ENCODE results near the gene CCZ1B. TPM values are rescaled to one million over a fixed set of nuclear protein-coding genes. Genes with fewer than 3 reads are reported as not detected.
A peak's percentile ranks its signal among the peaks of the same experiment; 100 is the strongest.
"Not testable (repeated sequence)": the region's sequence is repeated elsewhere in the genome, so short reads cannot be mapped to it uniquely, and the experiment has no call there.

CCZ1B gene
- 117 TPM for total RNA-seq

DNA sequence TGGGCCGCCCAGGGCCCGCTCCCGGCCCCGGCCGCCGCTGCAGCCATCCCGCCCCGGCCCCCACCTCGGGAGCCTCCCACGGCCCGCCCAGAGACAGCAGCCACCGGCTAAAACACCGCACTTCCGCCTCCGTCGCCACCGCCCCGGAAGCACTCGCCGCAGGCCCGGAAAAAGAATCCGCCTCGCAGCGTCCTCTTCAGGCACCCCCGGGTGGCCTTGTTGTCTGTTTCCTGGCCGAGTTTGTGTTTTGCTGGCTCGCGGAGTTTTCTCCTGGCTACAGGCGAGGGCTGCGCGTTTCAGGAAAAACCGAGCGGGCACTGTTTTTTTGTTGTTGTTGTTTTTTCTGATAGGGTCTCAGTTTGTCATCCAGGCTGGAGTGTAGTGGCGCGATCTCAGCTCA, at the start of gene CCZ1B:
TSS of gene CCZ1B (minus strand) at position 125 of the 400 bp plus-strand sequence. CDS start at position 47, 78 bp downstream.
- not testable (repeated sequence) for DNase-seq (ENCODE audit: low spot score in 2 of 2); FAIRE-seq

DNA sequence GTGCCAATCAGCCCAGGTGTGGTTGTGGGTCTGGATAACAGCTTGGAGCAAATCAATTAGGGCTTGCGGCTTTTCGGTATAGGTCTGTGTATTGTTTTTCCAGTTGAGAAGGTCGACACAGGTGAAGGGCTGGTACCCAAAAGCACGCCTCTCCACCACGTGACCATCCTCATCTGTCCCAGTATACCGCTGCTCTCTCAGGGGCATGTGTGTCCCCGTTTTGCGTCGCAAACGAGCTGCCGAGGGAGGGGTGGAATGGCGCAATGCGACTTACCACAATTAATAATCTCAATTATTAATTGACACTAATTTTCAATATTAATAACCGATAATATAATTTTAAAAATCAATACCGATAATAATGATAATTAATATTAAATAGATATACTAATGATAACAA, 48.9 kb upstream of the CCZ1B start:
- DNase-seq (ENCODE audit: low spot score in 2 of 2); FAIRE-seq: not testable (repeated sequence)

DNA sequence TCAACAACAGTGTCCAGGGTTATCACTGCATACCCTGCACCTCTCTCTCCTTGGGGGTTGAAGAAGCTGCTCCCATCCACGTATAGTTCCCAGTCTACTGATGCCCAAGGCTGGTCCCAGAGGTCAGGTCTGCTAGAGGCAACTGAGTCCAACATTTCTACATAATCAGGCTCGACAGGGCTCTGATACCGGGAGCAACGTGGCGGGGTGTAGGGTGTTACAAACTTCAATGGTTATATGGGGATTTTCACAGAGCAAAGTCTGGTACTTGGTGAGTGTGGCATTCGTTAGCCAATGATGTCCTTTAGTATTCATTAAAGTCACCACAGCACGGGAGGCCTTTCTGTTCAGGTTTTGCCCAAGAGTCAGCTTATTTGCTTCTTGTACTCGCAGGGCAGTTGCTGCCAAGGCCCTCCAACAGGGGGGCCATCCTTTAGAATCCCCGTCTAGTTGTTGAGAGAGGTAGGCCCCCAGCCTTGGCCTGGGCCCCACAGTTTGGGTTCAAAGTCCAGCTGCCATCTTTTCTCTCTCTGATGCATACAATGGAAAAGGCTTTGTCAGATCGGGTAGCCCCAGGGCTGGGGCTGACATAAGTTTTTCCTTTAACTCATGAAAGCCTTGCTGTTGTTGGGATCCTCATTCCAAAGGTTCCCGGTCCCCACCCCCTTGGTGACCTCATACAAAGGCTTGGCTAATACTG, 46.3 kb upstream of the CCZ1B start:
- not testable (repeated sequence) for DNase-seq (ENCODE audit: low spot score in 2 of 2); FAIRE-seq

DNA sequence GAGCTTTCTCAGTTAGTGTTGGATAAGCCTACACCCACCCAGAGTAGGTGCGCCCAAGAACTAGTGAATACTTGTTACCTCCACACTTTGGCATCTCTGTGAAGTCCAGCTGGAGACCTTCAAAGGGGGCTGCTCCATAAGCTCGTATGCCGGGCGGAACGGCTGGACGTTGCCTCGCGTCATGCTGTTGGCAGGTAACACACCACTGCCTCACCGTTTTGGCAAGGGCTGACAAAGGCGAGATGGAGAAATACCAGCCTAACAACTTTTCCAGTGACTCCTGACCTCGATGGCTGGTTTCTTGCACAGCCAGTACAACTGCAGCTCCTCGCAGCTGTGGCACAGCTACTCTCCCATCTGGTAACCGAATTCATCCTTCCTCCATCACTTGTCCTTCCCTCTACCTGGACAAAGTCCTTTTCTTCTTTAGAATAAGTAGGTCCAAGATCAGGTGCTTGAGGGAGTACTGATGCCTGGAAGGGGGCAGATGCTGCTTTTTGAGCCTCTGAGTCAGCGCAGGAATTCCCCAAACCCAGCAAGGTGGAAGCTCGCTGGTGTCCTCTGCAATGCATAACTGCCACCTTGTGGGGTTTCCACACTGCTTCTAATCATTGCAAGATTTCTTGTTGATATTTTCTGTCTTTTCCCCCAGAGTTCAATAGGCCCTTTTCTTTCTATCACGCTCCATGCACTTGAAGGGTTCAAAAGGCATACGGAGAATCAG, 45.5 kb upstream of the CCZ1B start:
- not testable (repeated sequence) for DNase-seq (ENCODE audit: low spot score in 2 of 2); FAIRE-seq

DNA sequence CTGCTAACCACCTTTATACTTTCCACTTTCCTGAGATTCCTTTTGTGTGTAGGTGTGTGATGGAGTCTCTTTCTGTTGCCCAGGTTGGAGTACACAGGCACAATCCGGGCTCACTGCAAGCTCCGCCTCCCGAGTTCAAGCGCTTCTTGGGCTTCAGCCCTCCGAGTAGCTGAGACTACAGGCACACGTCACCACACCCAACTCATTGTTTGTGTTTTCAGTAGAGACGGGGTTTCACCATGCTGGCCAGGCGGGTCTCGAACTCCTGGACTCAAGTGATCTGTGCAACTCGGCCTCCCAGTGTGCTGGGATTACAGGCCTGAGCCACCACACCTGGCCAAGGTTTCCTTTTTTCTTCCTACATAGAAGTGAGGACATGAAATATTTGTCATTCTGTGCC, 38.7 kb upstream of the CCZ1B start:
- not testable (repeated sequence) for DNase-seq (ENCODE audit: low spot score in 2 of 2); FAIRE-seq

DNA sequence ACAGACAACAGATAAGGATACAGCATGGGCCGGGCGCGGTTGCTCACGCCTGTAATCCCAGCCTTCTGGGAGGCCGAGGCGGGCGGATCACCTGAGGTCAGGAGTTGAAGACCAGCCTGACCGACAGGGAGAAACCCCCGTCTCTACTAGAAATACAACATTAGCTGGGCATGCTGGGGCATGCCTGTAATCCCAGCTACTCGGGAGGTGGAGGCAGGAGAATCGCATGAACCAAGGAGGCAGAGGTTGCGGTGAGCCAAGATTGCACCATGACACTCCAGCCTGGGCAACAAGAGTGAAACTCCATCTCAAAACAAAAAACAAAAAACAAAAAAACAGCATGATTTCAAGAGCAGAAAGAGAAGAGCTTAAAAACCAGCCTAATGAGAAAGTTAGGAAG, 38.1 kb upstream of the CCZ1B start:
- not testable (repeated sequence) for DNase-seq (ENCODE audit: low spot score in 2 of 2); FAIRE-seq

DNA sequence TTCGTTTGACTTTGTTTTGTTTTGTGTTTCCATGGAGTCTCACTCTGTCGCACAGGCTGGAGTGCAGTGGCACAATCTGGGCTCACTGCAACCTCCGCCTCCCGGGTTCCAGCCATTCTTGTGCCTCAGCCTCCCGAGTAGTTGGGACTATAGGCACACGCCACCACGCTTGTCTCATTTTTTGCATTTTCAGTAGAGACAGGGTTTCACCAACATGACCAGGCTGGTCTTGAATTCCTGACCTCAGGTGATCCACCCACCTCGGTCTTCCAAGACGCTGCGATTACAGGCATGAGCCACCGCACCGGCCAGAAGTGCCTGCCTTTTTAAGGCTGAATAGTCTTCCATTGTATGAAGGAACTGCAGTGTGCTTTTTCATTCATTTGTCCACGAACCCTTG, 36.8 kb upstream of the CCZ1B start:
- not testable (repeated sequence) for FAIRE-seq

DNA sequence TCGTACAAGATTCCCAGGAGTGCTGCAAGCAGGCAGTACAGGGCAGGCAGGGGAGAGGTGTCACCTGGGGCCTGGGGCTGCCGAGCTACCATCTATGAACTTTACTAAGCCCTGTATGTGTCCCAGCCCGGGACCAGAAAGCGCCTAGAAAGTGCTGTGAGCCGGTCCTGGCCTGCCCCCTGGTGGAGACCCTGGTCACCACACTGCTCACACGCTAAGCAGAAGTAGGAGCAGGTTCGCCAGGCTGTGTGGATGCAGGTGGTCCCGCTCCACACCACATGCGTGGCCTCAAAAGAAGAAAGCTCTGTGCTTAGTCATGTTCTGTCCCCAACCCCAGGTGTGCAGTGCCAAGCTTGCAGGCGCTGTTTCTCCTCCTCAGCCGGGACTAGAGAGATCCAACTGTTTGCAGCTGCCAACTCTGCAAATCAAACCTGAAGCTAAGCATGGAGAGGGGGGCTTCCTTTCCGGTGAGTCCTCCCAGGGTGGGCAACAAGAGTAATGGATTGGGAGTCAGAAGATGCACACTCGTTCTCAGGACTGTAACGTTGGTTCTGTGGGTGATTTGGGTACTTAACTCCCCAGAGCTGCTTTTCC, 31.7 kb upstream of the CCZ1B start:
- FAIRE-seq, result not testable (repeated sequence)
- DNase-seq (ENCODE audit: low spot score in 2 of 2), result peak; percentile 24 to 30

More for the DNA sequence above, 36.8 kb upstream of the CCZ1B start:
- DNase-seq (ENCODE audit: low spot score in 2 of 2), result not testable (repeated sequence)

DNA sequence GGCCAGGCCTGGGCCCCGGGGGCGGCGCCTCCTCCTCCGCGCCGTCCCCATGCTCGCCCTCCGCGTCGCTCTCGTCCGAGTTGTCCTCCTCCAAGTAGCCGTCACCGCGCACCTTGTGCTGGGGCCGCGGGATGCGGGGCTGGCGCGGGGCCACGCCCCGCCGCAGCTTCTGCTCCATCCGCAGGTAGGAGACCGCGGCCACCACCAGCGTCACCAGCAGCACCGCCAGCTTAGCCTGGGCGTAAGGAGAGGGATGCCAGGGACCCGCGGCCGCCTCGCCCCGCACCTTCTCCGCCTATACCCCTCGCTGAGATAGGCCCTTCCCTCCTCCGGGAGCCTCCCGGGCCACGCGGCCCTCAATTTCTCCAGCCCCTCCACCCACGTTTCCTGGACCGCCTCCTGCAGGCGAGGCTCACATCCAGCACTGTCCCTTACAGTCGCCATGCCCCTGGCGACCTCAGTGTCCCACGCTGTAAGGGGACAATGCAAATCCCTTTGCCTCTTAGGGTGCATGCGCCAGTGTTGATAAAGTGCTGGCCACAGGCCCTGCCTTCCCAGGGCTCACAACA, 29.6 kb upstream of the CCZ1B start:
- not testable (repeated sequence) for FAIRE-seq

DNA sequence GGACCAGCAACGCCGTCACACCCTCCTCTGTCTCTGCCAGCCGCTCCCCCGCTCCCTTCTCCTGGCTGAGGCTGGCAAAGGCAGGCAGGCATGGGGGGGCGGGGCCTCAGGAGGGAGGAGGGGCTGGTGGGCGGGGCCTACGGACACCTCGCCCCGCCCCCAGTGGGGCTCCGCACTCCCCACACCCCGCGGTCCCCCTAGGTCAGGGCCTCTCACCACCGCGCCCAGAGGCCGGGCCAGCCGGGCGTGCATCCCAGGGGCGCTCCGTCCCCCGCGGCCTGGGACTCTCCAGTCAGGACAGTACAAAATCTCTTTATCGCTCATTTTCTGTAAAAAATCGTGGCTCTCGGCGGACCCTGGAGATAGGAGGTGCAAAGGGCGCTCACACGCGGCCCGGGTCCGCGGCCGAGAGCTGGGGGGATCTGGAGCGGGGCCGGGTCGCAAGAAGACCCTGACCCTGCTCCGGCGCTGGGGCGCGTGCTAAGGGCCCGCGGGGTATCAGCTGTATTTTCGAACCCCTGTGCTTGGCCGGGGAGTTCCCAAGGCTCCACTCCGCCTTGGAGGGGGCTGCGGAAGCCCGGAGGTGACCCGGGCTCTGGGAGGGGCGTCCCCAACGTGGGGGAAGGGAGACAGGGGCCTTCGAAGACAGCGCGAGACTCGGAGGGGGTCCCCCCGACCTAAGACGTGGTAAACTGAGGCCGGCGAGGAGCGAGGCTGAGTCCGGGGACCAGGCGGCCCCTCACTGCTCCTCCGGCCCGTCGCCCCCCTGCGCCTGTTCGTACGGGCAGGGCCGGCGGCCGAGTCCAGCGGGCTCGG, 28.9 kb upstream of the CCZ1B start:
- not testable (repeated sequence) for FAIRE-seq; DNase-seq (ENCODE audit: low spot score in 2 of 2)

More for the DNA sequence above, 29.6 kb upstream of the CCZ1B start:
- DNase-seq (ENCODE audit: low spot score in 2 of 2), result not testable (repeated sequence)

DNA sequence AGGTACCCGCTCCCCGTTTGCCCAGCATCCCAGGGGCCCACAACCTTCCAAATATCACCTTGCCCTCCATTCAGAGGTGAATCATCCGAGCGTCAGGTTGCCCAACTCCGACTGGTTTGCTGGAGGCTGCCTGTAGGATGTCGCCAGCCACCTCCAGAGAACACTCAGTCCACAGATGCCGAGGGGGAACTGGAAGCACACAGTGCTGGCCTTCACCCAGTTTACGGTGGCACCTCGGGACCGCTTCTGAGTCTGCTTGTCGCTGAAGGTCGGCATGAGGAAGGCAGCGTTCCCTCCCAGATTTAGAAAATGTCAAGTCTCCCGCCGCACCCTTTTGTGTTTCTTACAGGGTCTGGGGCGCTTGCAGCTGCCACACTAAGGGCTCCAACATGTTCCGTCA, 27.6 kb upstream of the CCZ1B start:
- not testable (repeated sequence) for FAIRE-seq; DNase-seq (ENCODE audit: low spot score in 2 of 2)

DNA sequence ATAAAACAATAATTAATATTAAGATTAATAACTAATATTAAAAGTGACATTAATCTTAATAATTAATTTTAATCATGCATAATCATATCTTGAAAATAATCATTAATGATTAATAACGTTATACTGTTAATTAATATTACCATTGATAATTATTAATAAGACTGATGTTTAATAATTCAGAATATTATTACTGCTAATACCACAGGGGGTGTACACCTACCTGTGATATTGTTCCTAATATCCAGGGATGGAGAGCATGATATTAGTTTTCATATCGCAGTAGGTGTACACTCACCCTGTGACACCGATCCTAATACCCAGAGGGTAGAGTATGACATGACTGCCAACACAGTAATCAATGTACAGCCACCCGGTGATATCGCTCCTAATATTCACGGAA, 23.1 kb upstream of the CCZ1B start:
- DNase-seq (ENCODE audit: low spot score in 2 of 2); FAIRE-seq: not testable (repeated sequence)

DNA sequence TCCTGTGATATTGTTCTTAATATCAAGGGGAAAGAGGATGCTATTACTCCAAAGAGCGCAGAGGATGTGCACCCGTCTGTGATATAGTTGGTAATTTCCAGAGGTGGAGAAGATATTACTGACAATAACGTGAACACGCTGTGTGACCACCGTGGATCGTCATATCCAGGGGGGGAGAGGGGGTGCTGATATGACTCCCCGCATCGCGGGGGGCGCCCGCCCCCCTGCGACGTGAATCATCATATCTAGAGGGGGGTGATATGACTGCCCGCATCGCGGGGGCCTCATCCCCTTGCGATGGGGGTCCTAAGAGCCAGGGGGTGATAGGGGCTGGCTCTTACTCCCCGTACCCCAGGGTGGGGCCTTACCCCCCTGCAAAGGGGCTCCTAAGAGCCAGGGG, 21.7 kb upstream of the CCZ1B start:
- FAIRE-seq; DNase-seq (ENCODE audit: low spot score in 2 of 2): not testable (repeated sequence)

DNA sequence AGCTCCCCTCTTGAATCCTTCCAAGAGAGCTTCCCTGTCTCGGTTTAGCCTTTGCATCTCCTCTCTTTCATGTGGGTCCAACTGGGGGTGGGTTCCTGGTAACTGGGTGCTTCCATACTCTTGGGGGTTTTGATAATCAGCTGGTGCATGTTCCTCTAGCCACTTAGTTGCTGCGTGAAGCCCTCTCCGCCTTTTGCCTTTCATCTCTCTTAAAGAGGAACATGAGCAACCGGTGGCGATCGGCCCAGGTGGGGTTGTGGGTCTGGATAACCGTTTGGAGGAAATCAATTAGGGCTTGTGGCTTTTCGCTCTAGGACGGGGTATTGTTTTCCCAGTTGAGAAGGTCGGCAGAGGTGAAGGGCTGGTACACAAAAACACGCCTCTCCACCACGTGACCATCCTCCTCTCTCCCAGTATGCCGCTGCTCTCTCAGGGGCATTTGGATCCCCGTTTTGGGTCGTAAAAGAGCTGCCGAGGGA, 19.9 kb upstream of the CCZ1B start:
- not testable (repeated sequence) for FAIRE-seq

DNA sequence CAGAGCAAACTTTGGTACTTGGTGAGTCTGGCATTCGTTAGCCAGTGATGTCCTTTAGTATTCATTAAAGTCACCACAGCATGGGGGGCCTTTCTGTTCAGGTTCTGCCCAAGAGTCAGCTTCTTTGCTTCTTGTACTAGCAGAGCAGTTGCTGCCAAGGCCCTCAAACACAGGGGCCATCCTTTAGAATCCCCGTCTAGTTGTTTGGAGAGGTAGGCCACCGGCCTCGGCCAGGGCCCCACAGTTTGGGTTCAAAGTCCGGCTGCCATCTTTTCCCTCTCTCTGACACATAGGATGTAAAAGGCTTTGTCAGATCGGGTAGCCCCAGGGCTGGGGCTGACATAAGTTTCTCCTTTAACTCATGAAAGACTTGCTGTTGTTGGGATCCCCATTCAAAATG, 17.6 kb upstream of the CCZ1B start:
- not testable (repeated sequence) for FAIRE-seq; DNase-seq (ENCODE audit: low spot score in 2 of 2)

More for the DNA sequence above, 19.9 kb upstream of the CCZ1B start:
- DNase-seq (ENCODE audit: low spot score in 2 of 2), result not testable (repeated sequence)

DNA sequence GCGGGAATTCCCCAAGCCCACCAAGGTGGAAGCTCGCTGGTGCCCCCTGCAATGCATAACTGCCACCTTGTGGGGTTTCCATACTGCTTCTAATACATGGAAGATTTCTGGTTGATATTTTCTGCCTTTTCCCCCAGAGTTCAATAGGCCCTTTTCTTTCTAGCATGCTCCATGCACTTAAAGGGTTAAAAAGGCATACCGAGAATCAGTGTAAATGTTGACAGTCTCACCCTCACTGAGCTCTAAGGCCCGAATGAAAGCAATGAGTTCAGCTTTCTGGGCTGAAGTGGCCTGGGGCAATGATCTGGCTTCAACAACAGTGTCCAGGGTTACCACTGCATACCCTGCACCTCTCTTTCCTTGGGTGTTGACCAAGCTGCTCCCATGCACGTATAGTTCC, 17.0 kb upstream of the CCZ1B start:
- FAIRE-seq; DNase-seq (ENCODE audit: low spot score in 2 of 2): not testable (repeated sequence)

DNA sequence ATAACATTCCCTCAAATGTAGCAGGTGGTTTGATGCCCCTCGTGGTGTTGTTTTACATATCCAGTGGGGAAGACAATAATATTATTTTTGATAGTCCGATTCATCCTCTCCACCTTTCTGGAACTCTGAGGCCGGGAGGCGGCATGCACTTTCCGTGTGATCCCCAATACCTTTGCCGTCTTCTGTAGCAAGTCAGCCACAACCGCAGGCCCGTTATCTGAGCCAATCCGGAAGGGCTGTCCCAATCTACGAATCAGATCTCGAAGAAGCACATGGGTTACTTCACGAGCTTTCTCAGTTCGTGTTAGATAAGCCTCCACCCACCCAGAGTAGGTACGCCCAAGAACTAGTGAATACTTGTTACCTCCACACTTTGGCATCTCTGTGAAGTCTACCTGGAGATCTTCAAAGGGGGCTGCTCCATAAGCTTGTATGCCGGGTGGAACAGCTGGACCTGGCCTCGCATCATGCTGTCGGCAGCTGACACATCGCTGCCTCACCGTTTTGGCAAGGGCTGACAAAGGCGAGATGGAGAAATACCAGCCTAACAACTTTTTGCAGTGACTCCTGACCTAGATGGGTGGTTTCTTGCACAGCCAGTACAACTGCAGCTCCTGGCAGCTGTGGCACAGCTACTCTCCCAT, 16.3 kb upstream of the CCZ1B start:
- not testable (repeated sequence) for DNase-seq (ENCODE audit: low spot score in 2 of 2); FAIRE-seq

DNA sequence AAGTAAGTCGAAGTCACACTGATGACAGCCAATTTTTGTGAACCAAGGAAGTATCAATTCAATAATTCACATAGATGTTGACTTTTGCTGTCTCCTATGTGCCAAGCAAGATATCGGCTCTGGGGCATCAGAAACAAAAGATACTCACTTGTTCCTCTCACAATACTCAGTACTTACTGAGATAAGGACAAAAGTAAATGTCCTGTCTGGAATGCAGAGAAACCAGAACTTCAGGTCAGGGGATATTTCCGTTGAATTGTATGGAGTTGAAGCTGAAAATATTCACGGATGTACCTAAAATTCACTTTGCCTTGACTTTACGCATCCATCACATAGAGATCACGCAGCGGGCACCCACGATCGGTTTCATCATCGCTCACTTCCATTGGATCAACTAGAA, 11.0 kb upstream of the CCZ1B start:
- FAIRE-seq; DNase-seq (ENCODE audit: low spot score in 2 of 2): not testable (repeated sequence)

DNA sequence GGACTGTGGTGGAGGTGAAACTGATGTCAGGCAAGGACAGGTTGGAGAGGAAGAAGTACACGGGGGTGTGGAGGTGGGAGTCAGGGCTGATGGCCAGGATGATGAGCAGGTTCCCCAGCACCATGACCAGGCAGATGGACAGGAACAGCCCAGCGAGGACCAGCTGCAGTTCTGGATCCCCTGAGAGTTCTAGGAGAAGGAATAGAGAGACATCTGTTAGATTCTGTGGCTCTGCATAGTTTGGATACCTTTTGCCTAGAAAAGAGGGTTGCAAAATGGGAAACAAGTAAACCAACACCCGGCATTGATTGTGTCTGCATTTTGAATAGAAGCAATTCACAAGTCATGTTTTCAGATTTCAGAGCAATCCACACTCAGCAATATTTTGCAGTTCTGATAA, 9.4 kb upstream of the CCZ1B start:
- DNase-seq (ENCODE audit: low spot score in 2 of 2); FAIRE-seq: not testable (repeated sequence)

Measured in frontal cortex (tissue), 4 donors.